Heart left ventricle (tissue), 16 donors: ENCODE results near the gene RBMY1D. TPM values are rescaled to one million over a fixed set of nuclear protein-coding genes. Genes with fewer than 3 reads are reported as not detected.
"Not testable (repeated sequence)": the region's sequence is repeated elsewhere in the genome, so short reads cannot be mapped to it uniquely, and the experiment has no call there.

Experiments
- ATAC-seq, 4 donors: fragments of 200-7000 bp; cut with Tn5 transposase; one replicate each; pipeline ENCODE4 v1.9.1; 2020 to 2022; ENCODE audit warnings: moderate library complexity in 4 of 4, mild to moderate bottlenecking in 3 of 4, moderate number of reproducible peaks in 1 of 4
- DNase-seq, 5 donors: peaks; one replicate each; pipeline ENCODE4 v3.0.0-alpha.2; 2020
- H3K27ac ChIP-seq, 12 donors: fragments of 200-600 bp; sonication (generic) in 4 of 12; one replicate each; pipeline versions ENCODE4 v1.5.0 to v1.8.0; 2016 to 2022; ENCODE audit warnings: mild to moderate bottlenecking in 2 of 12
- H3K27me3 ChIP-seq, 9 donors: fragments of 200-600 bp; sonication (generic) in 2 of 9; one replicate each; pipeline versions ENCODE4 v1.5.1 to v1.8.0; 2016 to 2022; ENCODE audit warnings: mild to moderate bottlenecking in 3 of 9
- H3K36me3 ChIP-seq, 9 donors: fragments of 200-600 bp; sonication (generic) in 2 of 9; one replicate each; pipeline versions ENCODE4 v1.5.0 to v1.8.0; 2018 to 2022; ENCODE audit warnings: mild to moderate bottlenecking in 2 of 9
- H3K4me1 ChIP-seq, 12 donors: fragments of 200-600 bp; sonication (generic) in 4 of 12; one replicate each; pipeline versions ENCODE4 v1.5.0 to v1.8.0; 2016 to 2022; ENCODE audit warnings: mild to moderate bottlenecking in 3 of 12
- H3K4me3 ChIP-seq, 12 donors: fragments of 200-600 bp; sonication (generic) in 4 of 12; one replicate each; pipeline versions ENCODE4 v1.5.0 to v1.8.0; 2017 to 2022; ENCODE audit warnings: mild to moderate bottlenecking in 9 of 12, moderate library complexity in 4 of 12
- H3K9me3 ChIP-seq, 12 donors: fragments of 200-600 bp; sonication (generic) in 4 of 12; one replicate each; pipeline versions ENCODE4 v1.5.0 to v1.8.0; 2016 to 2022; ENCODE audit warnings: mild to moderate bottlenecking in 1 of 12
- POLR2A ChIP-seq, 2 donors: fragments of 450-650 bp; IDR thresholded peaks; one replicate each; pipeline ENCODE4 v1.6.1; 2017; ENCODE audit warnings: antibody characterized with exemption in 2 of 2, mild to moderate bottlenecking in 2 of 2, moderate library complexity in 2 of 2
- WGBS, 4 donors: extraction: QIAGEN DNeasy Blood & Tissue Kit in 2 of 4; methylation state at CpG; one replicate each; pipeline versions ENCODE4 v1.1.5 to v1.1.7; 2013 to 2018; 5-methylcytosine and 5-hydroxymethylcytosine counted together
- intact Hi-C, 10 donors: fragments of 100-400 bp; cut with DNase I; formaldehyde crosslinking; loops; one replicate each; pipeline versions ENCODE4 v1.11.1 to v1.14.2; 2022
- long read RNA-seq, 3 donors: library from polyadenylated mRNA; unstranded; transcript quantifications; one replicate each; pipeline ENCODE4 v2.0.0, GENCODE V29; 2020 to 2021
- polyA plus RNA-seq, 2 donors: library from polyadenylated mRNA; stranded (reverse); fragments of 200-250 nt; gene quantifications; one replicate each; pipeline ENCODE4 v1.2.3, GENCODE V29; 2013
- total RNA-seq, 9 donors: library from RNA; depleted of rRNA in 2 of 9; stranded (reverse); fragments of >200 nt in 2 of 9; fragmentation: NEBNext Ultra II Directional in 3 of 9; extraction: Animal tissue kit (Norgen Biotek cat#: 25700) in 3 of 9; gene quantifications; one replicate each; pipeline versions ENCODE4 v1.1.0 to v1.2.4, GENCODE V29; 2016 to 2023
- TF ChIP-seq, protein P1 (sequence below), 12 donors: fragments of 200-600 bp; sonication (generic) in 4 of 12; IDR thresholded peaks; one replicate each; pipeline versions ENCODE4 v1.5.0 to v1.8.0; 2018 to 2022; ENCODE audit warnings: antibody characterized with exemption in 12 of 12, mild to moderate bottlenecking in 5 of 12
- donor health status: ischemic (EF 13 %, LVEDD 7.1; RV severe dilation, severe dysfunction).
- donor health status: healthy with polysubstance abuse.
- donor health status: DM: no; HTN: yes; CAD: no.
- donor health status: DM: no; HTN: no; CAD: no.
- donor health status: ischemic (EF 25% LVEDD 6.9; RV normal size, moderate dysfunction).
- donor health status: ischemic (EF 25% LVEDD 5.7; RV mildly dilated, moderate dysfunction).
- donor health status: healthy.
- donor health status: DM: yes; HTN: yes; CAD: no.
- donor health status: ischemic (EF 35%, LVEDD 5.7; RV mildly dilated, moderate dysfunction).
- donor health status: nonischemic (EF 11% LVEDD 7.7; RV severe dilation, severe dysfunction).
- donor health status: DM: yes; HTN: yes; CAD: no.
- donor health status: PGD.
- donor health status: ischemic (EF 29% LVEDD 5.4; RV normal size, mild dysfunction).
- donor health status: nonischemic (EF 23%, LVEDD 6.1; RV moderate dilation, normal function).

RBMY1D gene
- not detected for total RNA-seq
- polyA plus RNA-seq, result not detected
- long read RNA-seq, donor 1, result 0 reads
- long read RNA-seq, donor 2, result 0 reads
- long read RNA-seq, donor 3, result 0 reads

- H3K4me3 ChIP-seq, H3K27ac ChIP-seq, intact Hi-C loops, H3K9me3 ChIP-seq, H3K4me1 ChIP-seq, H3K36me3 ChIP-seq, H3K27me3 ChIP-seq, ATAC-seq, DNase-seq: not testable (repeated sequence)
- no CpG with 5 or more reads among the region's 28 CpGs for WGBS, 4 donors
Measured at GRCh38 chrY:21894426-21894825, at the start of gene RBMY1D. TSS of gene RBMY1D (minus strand) at chrY:21894526. CDS start at chrY:21892513, 2,013 bp downstream.

DNA sequence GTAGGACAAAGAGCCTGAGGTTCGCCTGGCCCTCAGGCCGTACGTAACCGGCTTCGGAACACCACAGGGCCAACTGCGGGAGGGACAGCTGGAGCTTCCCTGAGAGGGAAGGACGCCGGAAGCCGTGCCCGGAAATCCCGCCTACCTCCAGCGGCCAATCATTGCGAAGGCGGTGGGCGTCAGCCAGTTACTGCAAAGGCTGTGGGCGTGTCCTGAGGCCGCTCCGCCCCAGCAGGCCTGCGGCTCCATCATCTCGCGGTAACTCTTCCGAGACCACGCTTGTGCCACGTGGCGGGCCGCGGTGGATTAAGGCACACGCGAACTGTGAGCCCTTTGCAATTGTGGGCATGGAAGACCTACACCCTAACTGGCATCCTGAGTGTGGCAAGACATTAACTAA is 23.6 kb upstream of the RBMY1D start, which contains the start of gene RBMY1E:
TSS of gene RBMY1E (minus strand) at position 101 of the 400 bp plus-strand sequence. CDS start 1,978 bp downstream, outside the sequence.
- H3K9me3 ChIP-seq, DNase-seq, H3K27ac ChIP-seq, intact Hi-C loops, ATAC-seq, H3K4me3 ChIP-seq, H3K36me3 ChIP-seq, H3K27me3 ChIP-seq, H3K4me1 ChIP-seq: not testable (repeated sequence)
- WGBS, 4 donors, result no CpG with 5 or more reads among the region's 29 CpGs

DNA sequence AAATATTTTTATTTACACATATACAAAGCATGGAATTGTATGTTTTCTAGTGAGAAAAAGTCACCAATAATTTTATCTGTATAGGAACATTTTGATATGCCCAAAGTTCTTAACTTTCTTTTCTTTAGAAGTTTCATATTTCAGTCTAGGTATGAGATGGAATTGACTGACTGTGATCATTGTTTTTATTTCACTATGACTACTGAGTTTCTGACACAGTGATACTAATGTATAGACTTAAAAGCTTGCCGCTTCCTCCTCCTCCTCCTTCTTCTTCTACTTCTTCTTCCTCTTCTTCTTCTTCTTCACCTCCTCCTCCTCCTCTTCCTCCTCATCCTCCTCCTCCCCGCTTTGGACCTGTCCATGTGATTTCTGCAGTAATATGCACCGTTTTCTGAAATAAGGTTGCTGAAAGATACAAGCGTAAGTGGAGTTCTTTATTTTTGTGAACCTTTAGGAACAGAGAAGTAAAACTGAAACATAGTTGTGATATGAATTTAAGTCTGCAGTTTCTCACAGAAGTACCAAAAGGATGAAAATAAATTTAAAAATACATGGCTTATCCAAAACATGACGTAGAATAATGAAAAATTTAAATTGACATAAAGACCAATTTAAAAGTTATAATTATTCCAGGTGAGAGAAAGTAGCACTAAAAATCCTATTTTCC is 24.8 kb downstream of the RBMY1D start:
- H3K27ac ChIP-seq, H3K36me3 ChIP-seq, H3K9me3 ChIP-seq, H3K4me1 ChIP-seq, H3K4me3 ChIP-seq, H3K27me3 ChIP-seq, DNase-seq, intact Hi-C loops, ATAC-seq: not testable (repeated sequence)
- WGBS, 4 donors, result no CpG with 5 or more reads among the region's 5 CpGs

GRCh38 chrY:21845481-21845880 is 48.8 kb downstream of the RBMY1D start:
- intact Hi-C loops, result no loop called here
- Histone ChIP-seq H3K36me3 (no peaks in the 10 kb centered on the region), H3K4me3 (no peak overlapping the region), H3K27me3 (no peaks in the 10 kb centered on the region), H3K4me1 (peaks cover 0 to 4% (median 0%) of the 10 kb centered on the region in 12 donors), H3K9me3 (no peaks in the 10 kb centered on the region), H3K27ac (no peak overlapping the region)
- no peak for DNase-seq
- WGBS, 4 donors, result 35 to 48% methylated on average over 3 of the region's 3 CpGs; no CpG with 5 or more reads in 2 of the 4 donors
- TF ChIP-seq, protein P1, sequence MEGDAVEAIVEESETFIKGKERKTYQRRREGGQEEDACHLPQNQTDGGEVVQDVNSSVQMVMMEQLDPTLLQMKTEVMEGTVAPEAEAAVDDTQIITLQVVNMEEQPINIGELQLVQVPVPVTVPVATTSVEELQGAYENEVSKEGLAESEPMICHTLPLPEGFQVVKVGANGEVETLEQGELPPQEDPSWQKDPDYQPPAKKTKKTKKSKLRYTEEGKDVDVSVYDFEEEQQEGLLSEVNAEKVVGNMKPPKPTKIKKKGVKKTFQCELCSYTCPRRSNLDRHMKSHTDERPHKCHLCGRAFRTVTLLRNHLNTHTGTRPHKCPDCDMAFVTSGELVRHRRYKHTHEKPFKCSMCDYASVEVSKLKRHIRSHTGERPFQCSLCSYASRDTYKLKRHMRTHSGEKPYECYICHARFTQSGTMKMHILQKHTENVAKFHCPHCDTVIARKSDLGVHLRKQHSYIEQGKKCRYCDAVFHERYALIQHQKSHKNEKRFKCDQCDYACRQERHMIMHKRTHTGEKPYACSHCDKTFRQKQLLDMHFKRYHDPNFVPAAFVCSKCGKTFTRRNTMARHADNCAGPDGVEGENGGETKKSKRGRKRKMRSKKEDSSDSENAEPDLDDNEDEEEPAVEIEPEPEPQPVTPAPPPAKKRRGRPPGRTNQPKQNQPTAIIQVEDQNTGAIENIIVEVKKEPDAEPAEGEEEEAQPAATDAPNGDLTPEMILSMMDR (IDR thresholded peaks at IDR 0.05), result no peak
- TF ChIP-seq POLR2A (IDR thresholded peaks at IDR 0.05), result no peak
- ATAC-seq, result no peak

DNA sequence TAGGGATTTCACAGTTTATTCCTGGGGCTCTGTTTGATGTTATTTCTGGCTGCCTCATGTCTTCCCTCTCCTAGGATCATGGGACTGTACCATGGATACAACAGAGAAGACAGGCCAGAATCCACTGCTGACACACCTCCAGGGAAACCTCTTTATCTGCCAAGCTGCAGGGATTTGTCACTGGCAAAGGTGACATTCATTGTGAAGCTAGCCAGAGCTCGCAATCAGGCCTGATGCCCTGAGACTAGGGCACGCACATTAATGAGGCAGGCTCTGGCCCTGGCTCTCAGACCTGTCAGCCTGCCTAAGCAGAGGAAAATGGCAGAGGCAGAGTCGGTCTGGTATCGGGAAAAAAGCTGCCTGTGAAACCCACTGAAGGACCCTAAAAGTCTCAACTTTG is 52.2 kb downstream of the RBMY1D start:
- TF ChIP-seq, protein P1 (IDR thresholded peaks at IDR 0.05), result no peak
- no peak for TF ChIP-seq POLR2A (IDR thresholded peaks at IDR 0.05)
- WGBS, 4 donors, result 44 to 75% methylated on average over 4 of the region's 4 CpGs; no CpG with 5 or more reads in 2 of the 4 donors
- intact Hi-C loops, result no loop called here
- Histone ChIP-seq H3K4me3 (no peak overlapping the region), H3K27me3 (no peaks in the 10 kb centered on the region), H3K4me1 (peaks cover 0 to 8% (median 0%) of the 10 kb centered on the region in 12 donors), H3K9me3 (no peaks in the 10 kb centered on the region), H3K27ac (peak overlapping the region in 2 of 12 donors; percentile 52 to 55), H3K36me3 (no peaks in the 10 kb centered on the region)
- peak in 2 of 4 donors; percentile 95 to 96 for ATAC-seq
- peak in 2 of 5 donors; percentile 34 to 40 for DNase-seq
